GM18508 (cell line): ENCODE measurements around the gene CMSS1.

ENCODE experiments used
- ATAC-seq: cut with Tn5 transposase; IDR thresholded peaks from one replicate; pipeline ENCODE4 v1.9.1; 2021; ENCODE audit warnings: moderate number of reproducible peaks; ENCODE audit not compliant: insufficient read depth, unreplicated experiment

Gene CMSS1

DNA sequence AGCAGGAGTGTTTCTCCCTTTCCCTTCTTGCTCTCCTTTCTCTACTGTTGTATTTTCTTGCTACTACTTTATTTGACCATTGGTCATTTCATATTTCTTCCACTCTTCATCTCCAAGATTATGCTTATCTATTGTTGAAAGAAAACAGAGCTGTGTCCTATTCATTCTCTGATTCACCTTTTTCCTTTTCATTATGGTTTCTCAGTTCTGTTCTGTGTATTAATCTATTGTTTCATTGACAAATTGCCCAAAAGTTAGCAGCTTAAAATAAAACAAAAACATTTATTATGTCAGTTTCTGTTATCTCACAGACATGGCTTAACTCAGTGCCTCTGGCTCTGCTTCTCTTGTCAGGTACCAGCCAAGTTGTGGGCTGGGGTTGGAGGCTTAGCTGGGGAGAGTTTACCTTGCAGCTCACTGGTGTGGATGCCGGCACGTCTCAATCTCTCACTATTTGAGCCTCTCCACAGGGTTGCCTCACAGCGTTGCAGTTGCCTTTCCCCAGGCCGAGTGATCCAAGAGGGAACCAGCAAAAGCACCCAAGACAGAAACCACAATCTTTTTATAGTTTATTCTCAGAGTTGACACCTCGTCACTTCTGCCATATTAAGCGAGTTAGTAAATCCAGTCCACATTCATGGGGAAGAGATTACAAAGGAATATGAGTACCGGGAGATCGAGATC, 333.5 kb downstream of the CMSS1 start:
- ATAC-seq = no peak

GRCh38 chr3:100154171-100154570, 336.5 kb downstream of the CMSS1 start:
- ATAC-seq = no peak

GRCh38 chr3:100155128-100155527, 337.5 kb downstream of the CMSS1 start:
- no peak for ATAC-seq

- ATAC-seq = no peak
Observed at GRCh38 chr3:100155590-100155989, 337.9 kb downstream of the CMSS1 start.

DNA sequence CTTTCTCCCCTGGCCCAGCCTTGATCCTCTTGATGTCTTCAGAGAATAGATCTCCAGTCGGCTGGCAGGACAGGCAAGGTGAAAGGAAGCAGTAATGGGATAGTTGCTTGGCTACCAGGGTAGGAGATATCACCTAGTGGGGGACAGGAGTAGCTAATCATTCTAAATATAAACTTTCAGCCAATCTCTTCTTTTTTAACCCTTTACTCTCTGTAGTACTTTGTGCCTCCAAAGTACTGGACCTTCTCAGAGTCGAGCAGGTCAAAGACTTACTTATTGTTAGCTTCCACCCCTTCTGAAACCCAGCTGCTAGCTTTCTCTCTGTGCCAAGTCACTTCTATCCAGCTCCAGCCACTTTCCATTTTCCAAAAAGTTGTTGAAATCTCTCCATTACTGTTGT, 340.0 kb downstream of the CMSS1 start:
- no peak for ATAC-seq

GRCh38 chr3:100158918-100159330, 341.3 kb downstream of the CMSS1 start:
- no peak for ATAC-seq

DNA sequence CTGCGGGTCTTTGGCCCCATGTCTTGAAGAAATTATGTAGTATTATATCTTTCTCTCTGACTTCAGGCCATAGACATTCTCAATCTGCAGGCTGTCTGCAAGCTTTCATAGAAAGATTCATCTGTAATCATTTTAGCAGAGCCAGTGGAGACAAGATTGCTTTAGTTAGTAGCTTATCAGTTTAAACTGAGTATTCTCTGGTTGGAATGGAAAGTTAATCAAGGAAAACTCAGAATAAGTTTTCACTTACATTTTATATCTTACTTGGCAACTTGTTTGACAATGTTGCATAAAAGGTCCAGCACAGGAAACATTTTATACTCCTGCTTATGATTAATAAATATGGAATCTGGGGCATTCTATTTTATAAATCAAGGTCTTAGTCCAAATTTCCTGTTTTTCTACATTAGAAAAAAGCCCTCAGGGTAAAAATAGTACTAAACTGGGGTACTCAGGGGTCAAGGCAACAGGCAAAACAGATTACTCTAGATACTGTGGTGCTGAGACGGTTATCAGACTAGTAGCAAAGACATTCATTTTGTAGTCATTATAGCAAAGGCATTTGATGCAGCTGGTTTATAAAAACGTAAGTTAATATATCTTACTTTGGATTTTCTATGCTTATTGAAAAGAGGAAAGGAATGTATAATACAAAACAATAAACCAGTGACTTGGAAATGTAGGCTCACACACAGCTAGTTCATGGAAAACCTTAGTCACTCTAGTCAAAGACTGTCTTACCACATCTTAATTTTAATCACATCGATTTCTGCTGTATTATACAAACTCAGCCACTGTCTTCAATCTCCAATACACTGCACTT, 341.9 kb downstream of the CMSS1 start:
- ATAC-seq = no peak

DNA sequence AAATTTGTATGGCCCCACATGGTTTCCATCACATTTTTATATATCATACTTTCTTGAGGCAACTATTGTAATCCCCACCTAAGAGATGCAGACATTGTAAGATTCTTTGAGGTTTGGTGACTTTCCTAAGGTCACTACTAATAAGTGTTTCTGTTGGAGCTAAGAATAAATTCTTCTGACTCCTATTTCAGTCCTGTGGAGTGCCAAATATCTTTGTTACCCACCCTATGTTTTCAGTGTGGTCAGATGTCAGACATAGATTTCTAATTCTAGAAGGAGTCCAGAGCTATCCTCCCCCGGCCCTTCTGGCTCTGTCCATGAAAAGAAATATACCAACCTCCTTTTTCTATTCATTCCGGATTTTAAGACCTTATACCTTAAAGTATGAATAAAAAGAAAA, 342.9 kb downstream of the CMSS1 start:
- no peak for ATAC-seq

DNA sequence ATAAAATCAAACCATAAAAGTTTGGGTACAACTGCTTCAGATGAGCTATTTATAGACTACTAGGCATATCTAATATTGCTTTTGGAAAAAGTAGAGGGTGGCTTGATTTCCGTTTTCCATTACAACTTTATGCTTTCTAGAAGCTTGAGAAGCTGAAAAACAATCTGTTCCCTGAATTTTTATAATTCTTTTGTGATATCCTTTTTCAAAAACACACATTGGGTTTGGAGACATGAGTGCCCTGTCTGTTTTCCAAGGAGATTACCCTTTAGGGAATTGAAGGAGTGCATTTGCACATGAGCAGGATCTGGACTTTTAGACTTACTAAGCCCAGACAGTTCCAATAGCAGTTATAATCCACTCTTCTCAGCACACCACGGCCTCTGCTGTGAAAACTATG, 346.1 kb downstream of the CMSS1 start:
- no peak for ATAC-seq

GRCh38 chr3:100164743-100165142, 347.1 kb downstream of the CMSS1 start:
- ATAC-seq = no peak

GRCh38 chr3:100165926-100166550, 348.4 kb downstream of the CMSS1 start:
- no peak for ATAC-seq

- ATAC-seq = no peak
Observed at GRCh38 chr3:100169201-100169920, 351.7 kb downstream of the CMSS1 start.

GRCh38 chr3:100170486-100170885, 352.8 kb downstream of the CMSS1 start:
- ATAC-seq = no peak

DNA sequence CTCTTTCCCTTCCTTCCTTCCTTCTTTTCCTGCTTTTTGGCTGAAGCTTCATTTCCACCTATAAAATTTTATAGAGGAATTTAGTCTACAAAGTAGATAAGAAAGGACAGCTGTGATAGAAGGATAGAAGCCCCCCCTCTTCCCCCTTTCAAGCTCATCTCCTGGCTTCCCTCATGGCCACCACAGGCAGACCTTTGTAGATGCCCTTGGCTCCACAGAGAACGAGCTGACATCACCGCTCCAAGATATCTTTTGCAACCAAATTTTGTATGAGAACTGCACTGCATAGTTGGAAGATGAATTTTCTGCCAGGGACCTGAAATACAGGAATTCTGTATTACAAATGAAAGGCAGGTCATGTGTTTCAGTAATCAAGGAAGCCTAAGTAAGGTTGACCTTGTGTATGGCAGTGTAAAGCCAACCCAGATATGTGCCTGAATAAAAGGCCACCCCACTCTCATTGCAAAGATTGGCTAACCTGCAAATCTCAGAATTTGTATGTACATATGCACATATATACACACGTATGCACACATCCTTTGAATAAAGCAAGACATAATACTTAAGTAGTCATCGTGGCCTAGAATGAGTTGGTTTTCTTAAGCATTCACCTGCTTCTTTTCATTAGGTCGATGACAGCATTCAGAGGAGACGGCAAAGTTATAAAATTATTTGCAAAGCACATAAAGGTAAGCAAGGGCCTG, 353.7 kb downstream of the CMSS1 start:
- ATAC-seq = no peak

GRCh38 chr3:100173961-100174360, 356.3 kb downstream of the CMSS1 start:
- ATAC-seq = no peak

DNA sequence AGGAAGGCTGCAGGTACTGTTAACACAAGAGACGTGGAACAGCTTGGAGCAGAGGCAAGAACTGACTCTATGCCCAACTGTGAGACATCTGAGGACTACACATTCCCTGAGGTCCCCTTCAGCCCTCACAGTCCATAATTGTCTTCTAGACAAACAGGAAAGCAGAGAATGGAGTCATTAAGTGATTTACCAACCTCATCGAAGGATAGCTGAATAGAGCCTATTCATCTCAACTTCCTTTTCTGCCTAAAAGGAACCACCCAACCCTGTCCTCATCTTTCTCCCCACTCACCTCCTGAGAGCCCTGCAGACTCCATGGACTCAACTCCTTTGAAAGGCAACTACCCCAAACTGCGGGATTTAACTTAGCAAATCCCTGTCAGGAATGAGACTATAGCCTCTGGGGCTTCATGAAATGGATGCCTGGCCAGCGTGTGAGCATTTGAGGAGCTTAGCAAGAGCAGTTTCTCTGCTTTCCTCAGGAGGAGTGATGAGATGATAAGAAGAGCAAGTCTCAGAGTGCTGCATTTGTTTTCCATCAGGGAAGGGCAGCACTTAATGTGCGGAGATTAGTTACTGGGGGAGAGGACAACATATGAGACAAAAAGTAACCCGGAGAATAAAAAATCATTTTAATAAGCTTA, 358.1 kb downstream of the CMSS1 start:
- no peak for ATAC-seq

GRCh38 chr3:100179692-100180349, 362.2 kb downstream of the CMSS1 start:
- ATAC-seq = no peak

DNA sequence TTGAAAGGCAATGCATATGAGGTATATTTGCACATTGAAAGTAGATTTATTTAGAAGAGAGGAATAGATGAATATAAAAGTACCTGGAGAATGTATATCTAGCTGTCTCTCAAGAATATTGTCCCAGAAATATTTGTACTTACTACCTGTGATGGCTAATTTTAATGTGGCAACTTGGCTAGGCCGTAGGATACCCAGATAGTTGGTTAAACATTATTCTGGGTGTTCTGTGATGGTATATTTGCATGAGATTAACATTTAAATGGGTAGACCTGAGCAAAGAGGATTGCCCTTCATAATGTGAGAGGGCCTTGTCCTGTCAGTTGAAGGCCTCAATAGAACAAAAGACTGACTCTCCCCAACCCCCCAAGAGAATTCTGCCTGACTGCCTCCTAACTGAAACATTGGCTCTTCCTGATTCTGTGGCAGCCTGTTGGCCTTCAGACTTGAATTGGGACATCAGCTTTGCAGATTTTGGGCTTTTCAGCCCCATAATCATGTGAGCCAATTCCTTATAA, 366.0 kb downstream of the CMSS1 start:
- no peak for ATAC-seq
